SIG-M5 (cell line): ENCODE measurements around the gene FOXP1.
A peak's percentile ranks its signal among the peaks of the same experiment; 100 is the strongest.

ENCODE experiments used
- DNase-seq: peaks from one replicate; lab custom pipeline; 2025; lab: John Stamatoyannopoulos, UW

Gene FOXP1

DNA sequence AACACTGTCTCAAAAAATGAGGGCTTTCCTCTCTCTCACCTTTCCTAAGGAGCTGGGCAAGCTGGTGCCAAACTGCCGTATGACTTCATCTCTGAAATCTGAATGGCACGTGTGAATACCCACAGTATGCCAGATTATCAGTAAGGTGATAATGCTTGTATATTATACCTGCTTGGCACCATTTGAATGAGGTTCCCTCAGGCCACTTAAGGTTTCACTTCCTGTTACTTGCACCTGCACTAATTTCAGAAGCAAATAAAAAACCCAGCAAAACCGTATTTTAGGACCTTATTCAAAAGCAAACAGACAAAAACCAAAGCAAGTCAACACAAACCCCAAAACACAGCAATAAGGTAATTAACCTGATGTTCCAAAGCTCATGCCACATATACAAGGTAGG lies 19.7 kb downstream of the FOXP1 start:
- no peak for DNase-seq

DNA sequence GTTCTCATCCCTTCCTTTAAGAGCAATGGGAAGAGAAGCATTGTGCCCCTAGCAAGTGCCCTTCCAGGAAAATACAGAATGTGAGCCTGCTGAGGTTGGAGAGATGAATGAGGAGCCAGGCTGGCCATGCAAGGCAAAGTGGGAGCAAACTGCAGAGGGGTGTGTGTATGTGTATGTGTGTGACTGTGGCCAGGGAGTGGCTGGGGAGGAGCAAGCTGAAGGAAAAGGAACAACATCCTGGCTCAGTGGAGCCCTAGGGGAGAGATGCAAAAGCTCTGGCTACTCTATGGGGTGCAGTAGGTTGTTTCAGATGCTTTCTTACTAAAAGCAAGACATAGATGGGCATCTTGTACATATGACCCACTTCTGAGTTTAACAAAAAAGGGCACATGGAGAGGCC lies 20.6 kb downstream of the FOXP1 start:
- no peak for DNase-seq

DNA sequence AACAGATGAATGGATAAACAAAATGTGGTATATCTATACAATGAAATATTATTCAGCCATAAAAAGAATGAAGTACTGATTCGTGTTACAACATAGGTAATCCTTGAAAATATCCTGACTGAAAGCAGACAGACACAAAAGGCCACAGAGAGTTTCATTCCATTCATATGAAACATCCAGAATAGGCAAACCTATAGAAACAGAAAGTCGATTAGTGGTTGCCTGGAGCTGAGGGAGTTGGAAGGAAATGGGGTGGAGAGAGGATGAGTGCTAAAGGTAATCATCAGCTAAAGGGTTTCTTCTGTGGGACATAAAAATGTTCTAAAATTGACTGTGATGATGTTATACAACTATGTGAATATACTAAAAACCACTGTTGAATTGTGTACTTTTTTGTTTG lies 22.9 kb downstream of the FOXP1 start:
- DNase-seq, result no peak

DNA sequence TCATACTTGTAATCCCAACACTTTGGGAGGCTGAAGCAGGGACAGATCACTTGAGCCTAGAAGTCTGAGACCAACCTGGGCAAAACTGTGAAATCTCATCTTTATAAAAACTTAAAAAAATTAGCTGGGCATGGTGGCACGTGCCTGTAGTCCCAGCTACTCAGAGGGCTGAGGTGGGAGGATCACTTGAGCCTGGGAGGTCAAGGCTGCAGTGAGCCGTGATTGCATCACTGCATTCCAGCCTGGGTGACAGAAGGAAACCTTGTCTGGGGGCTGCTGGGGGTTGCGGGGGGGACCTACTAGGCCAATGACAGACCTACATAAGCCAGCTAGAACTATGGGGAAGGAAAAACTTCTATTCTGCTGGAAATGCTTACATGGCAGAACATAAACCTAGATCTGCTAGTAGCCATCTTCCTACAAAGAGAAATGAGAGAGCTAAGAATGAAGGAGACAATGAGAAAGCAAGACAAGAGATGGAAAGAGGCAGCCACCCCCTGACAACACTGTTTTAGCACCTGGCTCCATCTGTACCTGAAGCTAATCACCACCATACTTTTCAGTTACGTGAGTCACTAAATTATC lies 23.9 kb downstream of the FOXP1 start:
- DNase-seq, result no peak

DNA sequence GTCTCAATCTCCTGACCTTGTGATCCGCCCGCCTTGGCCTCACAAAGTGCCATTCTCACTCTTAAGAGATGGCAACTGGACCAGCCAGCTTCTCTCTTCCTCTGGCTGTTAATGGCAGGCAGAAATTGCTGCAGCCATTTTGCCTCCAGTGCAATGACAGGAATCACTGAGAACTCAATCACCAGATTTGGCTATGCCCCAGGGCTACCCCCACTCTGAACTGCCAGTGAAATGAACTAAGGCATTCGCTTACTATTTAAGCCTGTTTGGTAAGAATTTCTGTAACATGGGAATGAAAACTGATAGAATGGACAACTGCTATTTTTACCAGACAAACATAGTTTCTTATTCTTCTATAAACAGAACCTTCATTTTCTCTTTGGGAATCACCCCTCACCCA lies 24.5 kb downstream of the FOXP1 start:
- DNase-seq, result no peak

DNA sequence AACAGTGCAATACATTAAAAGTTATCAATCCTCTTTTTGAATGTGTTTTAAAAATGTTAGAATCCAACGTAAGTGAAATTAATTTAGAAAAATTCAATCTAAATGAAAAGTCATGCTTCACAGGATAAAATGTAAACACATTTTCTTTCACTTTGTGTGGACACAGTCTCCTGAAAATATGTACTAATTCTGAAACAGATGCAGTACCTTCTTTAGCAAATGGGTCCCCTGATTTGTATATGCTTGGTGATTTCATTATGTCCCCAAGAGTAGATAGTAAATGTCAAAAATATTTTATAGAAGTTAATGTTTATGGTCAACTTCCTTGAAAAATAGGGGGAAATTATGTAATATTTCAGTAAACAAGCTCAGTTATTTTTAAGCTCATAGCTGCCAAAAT lies 28.9 kb downstream of the FOXP1 start:
- no peak for DNase-seq

DNA sequence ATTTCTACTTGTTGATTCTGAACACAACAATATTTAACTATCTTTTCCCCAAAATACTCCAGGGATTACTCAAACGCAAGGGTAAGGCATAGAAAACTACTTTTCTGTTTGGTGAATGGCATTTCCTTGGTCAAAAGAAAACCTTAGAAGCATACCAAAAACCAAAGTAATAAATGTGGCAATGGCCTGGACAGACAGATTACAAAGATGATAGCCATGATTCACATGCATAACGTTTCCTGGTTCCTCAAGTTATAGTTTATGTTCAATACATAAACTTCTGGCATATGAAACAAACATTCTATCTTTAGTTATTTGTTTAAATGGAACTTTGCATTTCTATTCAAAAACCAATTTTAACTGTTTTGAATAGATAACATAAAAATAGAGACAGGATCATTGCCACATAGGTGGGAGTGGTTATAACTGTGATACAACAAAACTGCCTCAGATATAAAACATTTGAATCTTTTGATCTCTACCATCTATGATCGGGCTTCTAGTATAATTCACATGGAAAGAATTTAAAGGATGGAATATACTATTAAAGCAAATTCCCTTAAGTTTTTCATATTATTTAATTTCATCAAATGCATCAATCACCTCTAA lies 32.1 kb downstream of the FOXP1 start:
- no peak for DNase-seq

DNA sequence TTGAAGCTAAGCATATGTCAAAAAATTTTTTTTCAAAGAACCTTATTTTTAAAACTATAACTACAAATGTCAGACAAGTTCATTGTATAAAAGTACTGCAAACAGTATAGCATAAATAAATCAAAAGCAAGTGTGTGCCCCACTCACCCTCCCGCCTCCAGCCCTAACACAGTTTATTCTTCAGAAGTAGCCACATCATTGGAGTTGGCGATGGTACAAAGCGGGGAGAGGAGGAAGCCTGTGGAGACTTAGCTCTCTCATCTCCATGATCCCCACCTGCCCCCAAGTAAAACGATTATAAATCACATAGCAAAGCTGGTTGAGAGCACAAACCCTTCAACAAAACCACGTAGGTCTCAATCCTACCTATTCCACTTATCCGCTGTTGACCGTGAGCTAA lies 33.6 kb downstream of the FOXP1 start:
- no peak for DNase-seq

DNA sequence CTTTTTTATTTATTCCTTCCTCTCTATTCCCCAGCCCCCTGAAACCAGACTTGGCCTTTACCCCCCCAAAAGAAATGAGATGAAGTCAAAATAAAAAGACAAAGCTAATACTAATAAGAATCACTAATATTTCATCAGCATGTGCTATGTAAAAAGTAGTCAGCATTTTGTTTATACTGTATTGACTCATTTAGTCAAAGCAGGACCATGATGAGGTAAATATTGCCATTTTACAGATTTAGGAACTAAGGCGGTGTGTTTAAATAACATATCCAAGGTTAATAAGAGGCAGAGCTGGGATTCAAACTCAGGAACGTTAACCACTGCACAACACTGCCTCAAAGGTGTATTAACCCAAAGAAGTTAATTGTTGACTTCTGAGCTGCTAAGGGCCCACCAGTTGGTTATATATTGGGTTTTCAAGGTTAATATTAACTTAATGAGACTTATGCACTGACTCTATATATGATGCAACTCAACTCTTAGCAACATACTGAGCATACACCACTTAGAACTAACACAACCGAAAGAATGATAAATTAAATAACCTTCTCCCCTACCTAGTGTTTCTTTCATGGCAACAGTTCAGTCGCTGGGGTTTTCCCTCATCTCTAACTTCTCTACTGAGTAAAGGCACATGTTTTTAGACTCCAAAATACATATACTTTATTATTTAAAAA lies 34.7 kb downstream of the FOXP1 start:
- DNase-seq, result no peak

DNA sequence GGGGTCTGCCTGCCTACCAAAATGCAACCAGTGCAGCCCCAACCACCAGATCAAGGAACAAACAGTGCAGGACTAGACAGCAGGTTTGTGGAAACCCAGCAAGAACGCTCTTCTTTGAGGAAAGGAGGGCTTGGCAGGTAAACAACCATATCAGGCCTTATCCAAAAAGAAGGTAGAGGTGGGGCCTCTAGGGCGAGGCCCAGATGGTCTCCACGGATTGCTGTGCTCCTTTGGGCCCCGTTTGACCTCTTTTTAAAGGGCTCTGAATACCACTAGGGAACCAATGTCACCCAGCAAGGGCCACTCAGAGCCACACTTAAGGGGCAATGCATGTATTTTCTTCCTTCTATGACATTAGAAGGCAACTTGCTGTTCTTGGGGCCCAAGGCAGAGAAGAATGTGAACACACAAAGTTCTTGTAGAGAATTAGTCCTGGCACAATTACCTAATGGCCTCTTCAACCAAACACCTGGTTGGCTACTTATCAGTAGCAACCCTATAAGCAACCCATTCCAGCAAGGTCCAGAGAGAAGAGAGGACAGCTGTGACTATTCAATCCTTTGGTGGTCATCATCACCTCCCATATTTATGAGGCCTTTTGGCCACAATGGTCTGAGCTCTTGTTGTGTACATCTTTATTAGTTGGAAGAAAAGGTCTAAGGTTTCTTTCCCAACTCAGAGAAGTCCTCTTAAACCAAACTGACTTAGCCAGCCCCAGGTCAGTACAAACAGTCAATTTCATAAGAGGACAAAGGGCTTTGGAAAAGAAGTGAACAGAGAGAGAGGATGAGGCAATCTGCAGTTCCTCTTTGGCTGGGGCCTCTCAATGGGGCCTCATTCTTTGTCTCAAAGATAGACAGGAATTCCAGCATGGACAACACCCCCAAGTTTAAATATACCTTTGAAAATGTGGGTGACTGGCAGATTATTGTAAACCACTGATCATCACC lies 36.0 kb downstream of the FOXP1 start:
- peak; percentile 86 for DNase-seq

DNA sequence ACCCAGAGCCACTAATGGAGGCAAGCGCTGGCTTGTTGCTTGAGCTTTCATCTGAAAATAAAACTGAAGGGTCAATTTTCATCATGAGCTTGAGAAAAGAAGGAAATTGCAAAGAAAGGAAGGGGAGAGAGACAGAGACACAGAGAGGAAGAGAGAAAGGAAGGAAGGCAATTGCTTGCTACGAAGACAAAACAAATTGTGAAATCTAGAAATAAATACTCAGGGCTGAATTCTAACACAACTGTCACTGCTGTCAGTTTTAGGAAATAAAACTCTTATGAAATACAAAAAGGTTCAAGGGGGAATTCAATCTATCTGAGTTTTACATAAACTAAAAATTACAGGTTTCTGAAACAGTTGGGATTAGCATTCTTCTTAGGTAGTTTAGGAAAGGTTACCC lies 36.7 kb downstream of the FOXP1 start:
- DNase-seq, result peak; percentile 35

DNA sequence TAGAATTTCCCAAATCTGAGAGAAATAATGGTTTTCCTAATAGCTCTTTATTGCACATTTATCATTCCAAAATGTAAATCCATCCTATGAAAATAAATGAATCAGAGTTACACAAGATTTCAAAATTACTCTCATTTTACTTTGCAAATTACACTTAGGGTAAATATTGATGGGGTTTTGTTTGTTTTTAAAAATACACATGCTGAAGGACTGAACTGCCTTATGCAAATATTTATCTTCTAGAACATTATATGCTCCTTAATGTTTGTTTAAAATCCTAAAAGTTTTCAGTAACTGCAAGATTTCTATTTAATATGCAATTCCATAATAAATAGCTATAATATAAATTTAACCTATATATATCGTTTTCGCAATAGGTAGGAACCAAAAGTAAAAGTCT lies 38.2 kb downstream of the FOXP1 start:
- DNase-seq, result no peak

DNA sequence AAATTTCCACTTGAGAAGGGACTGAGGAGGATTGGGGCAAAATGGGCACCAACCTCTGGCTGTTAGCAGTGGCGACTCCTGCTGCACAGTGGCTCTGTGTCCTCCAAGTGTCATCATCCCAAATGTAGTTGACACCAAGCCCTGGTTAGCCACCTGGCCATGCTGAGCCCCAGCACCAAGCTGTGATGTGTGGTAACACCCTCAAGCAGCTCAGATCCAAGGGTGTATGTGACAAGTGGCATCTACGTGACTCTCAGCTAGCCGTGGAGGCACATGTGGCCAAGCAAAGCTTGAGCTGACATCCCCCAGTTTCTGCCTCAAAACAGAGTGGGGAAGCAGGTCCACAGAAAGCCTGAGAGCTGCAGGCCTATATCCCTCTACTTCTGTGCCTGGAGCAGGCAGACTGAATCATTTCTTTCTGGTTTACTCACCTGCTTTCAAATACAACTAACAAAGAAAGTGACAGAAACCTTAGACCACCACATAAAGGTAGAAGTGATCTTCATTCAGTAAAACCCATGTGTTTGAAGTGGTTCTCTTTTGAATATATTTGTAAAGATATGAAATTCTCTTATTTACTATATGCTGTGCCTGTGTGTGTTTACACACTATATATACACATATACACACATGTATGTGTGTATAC lies 40.0 kb downstream of the FOXP1 start:
- DNase-seq, result no peak

DNA sequence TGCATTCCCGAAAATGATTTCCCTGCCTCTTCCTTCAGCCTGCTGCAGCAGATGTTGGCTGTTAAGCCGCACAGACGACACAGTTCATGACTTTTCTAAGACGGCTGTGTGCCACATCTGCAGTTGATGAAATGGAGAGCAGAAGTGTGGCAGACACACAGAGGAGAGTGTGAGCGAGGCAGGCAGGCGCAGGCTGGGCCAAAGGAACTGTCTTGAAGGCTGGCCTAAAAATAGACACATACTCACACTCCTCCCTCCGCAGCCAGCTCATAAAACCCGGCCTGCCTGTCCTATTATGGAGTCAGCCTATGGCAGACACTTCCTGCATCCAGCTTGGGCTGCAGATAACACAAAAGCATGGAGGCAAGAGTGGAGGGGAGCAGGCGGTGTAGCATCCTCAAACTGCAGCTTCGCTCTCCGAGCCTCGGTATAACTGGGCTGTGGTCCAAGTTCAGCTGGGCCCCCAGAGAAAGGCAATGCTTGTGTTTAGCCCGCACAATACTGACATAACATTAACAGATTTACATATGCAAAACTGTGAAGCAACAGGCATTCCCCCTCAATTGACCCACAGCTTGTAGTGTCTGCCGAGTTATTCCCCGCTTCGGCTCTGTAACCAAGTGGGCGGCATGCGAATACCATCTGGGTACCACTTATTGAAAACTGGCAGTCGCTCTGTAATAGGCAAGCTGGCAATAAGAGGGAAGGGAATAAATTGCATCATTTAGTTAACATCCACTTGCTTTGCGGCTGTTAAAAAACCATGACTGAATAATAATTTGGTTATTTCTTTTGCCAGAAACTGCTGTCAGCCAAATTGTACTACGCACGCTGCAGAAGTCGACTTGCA lies 40.8 kb downstream of the FOXP1 start:
- DNase-seq, result peak; percentile 93

DNA sequence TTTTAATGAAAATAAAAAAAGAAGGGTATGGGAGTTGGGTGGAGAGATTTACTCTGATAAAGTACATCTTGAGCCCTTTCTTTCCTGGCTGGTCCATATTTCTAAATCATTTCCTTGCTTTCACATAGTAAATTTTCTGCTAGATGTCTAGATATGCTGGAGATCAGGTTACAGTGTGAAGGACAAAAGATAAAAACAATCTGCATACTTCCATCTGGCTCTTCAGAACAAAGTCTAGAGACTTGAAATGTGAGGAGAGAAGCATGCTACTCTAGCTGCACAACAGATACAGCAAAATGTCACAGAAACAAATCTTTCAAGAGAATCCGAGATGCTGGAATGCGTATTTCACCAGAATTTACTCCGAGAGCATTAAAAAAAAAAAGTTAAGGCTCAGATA lies 42.2 kb downstream of the FOXP1 start:
- no peak for DNase-seq

DNA sequence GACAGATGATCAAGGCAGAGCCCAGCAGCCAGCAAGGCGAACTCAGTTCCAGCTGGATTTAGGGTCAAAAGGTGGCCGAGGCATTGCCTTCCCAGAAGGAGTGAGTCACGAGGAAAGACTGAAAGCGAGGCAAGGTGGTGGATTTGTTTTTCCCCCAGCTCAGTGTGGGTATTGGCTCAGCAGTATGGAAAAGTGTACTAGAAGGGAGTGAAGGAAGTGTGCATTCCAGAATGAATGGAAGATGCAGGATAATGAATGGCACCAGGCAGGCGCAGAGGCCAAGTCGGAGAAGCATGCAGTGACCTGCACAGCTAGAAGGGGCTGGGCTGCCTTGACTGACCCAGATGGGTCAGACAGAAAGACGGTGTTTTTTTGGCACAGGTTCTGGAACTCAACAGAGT lies 46.3 kb downstream of the FOXP1 start:
- DNase-seq, result no peak

DNA sequence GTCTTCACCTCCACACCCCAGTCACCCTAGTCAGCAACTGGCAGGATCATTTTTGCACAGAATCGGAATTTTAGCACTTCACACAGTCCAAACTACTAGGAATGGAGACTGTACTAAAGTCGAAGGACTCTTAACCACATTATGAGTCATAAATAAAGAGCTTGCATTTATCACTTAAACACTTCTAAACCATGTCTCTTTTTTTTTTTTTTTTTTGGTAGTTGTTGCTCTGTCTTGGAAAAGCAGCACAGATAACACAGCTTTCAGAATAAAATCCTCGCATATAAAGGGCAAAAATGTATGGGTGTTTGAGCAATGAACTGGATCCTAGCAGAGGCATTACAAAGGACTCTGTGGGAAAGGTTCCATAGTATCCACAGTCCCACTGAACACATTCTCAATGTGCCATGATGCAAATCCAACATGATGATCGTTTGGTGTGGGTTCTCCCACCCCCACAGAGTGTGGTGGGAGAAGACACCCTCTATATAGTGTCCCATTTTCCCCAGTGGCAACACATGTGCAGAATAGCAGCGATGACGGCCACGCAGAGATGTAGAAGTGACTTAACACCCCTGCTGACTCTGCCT lies 47.1 kb downstream of the FOXP1 start:
- no peak for DNase-seq

DNA sequence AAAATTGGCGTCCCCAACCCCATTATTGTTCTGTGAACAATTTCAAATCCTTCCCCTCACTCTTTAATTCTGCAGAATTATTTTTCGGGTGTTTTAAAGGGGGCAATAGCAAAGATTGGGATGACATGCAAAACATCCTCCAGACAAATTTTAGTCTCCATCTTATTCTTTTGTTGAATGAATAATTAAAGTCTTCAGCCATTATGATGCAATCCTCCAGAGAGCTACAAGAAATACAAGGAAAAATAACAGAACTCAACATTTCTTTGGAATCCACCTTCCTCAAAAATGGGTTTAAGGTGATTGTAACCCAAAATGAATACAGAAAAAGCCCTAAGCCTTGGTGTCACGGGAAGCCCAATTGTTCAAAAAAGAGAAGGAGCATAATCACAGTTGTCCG lies 49.9 kb downstream of the FOXP1 start:
- no peak for DNase-seq

DNA sequence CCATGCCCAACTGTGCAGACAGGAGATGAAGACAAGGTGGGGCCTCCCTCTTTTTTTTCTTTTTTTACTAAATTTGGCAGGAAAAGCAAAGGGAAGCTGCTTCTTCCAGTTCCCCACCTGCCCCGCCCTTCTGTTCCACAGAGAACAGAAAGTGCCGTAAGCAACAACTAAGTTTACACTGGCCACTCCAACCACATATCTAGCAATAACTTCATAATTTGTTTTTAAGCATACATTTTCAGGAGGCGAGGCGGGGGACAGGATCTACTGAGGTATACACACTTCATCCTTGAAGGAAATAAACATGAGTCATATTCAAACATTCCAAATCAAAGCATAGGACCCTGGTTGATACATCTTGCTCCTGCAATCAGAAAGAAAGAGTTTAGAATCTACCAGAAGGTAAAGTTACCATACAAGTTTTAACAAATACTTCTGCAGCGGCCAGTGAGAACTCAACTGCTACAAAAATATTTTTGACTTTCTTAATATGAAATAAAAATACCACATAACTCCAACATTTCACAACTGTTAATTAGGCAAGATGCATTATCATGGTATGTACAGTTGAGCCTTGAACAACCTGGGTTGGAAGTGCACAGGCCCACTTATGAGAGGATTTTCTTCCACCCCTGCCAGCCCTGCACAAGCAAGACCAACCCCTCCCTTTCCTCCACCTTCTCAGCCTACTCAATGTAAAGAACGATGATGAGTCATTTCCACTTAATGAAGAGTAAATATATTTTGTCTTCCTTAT lies 50.7 kb downstream of the FOXP1 start:
- no peak for DNase-seq

DNA sequence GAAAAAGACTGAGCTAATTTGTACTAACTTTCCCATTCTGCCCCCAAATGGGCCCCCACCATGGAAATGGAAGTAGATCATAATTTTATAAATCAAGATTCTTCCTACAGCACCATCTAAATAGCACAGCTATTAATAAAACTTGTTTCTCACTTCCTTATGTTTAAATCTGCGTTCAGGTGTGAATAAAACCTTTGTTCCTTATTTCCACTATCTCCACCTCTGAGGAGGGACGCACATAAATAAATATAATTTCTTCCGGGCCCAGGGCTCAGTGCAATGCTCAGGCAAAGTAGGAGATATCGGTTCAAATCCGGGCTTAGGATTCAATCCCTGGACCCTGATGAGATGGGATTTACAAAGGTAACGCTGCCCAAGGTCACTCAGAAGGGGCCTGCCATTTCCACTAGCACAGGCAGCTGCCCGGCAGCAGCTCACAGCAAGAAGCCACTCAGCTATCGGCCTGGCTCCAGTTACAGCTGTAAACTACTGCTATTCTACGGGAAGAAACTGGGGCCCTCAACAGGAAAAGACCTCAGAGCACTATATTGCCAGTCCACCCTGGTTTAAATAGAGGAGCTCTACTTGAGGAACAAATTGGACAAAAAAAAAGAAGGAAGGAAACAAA lies 52.5 kb downstream of the FOXP1 start:
- DNase-seq, result no peak
